ENCODE measurements around the gene ASB18.

Gene ASB18

GRCh38 chr2:236254674-236255073 lies 9.5 kb downstream of the ASB18 start:
- Histone ChIP-seq H3K9me3 (ENCODE audit: insufficient read depth, low read depth, low read length) (no peaks in the 10 kb centered on the region), H3K27ac (ENCODE audit: low read length) (no peak overlapping the region), H3K4me1 (ENCODE audit: insufficient read depth, low read length) (peaks cover 2% of the 10 kb centered on the region; the same call in 1 of the 2 replicates), H3K27me3 (ENCODE audit: insufficient read depth, low read length) (no peaks in the 10 kb centered on the region), H3K9ac (ENCODE audit: low read depth, low read length) (no peak overlapping the region), H3K4me3 (ENCODE audit: low read length) (no peak overlapping the region), H3K36me3 (ENCODE audit: insufficient read depth, low read depth, low read length) (no peaks in the 10 kb centered on the region)

- no peaks in the 10 kb centered on the region for H3K9me3 ChIP-seq (ENCODE audit: insufficient read depth, low read depth, low read length)
- H3K9ac ChIP-seq (ENCODE audit: low read depth, low read length), result no peak overlapping the region
- H3K4me1 ChIP-seq (ENCODE audit: insufficient read depth, low read length), result peaks cover 2% of the 10 kb centered on the region; the same call in 1 of the 2 replicates
- H3K4me3 ChIP-seq (ENCODE audit: low read length), result no peak overlapping the region
- no peaks in the 10 kb centered on the region for H3K36me3 ChIP-seq (ENCODE audit: insufficient read depth, low read depth, low read length)
- H3K27ac ChIP-seq (ENCODE audit: low read length), result no peak overlapping the region
- H3K27me3 ChIP-seq (ENCODE audit: insufficient read depth, low read length), result no peaks in the 10 kb centered on the region
Observed at GRCh38 chr2:236254001-236254400, 10.2 kb downstream of the ASB18 start.

GRCh38 chr2:236252602-236253001 lies 11.6 kb downstream of the ASB18 start:
- H3K4me1 ChIP-seq (ENCODE audit: insufficient read depth, low read length), result peaks cover 2% of the 10 kb centered on the region; the same call in 1 of the 2 replicates
- no peaks in the 10 kb centered on the region for H3K36me3 ChIP-seq (ENCODE audit: insufficient read depth, low read depth, low read length)
- no peak overlapping the region for H3K27ac ChIP-seq (ENCODE audit: low read length)
- H3K4me3 ChIP-seq (ENCODE audit: low read length), result no peak overlapping the region
- H3K27me3 ChIP-seq (ENCODE audit: insufficient read depth, low read length), result no peaks in the 10 kb centered on the region
- no peaks in the 10 kb centered on the region for H3K9me3 ChIP-seq (ENCODE audit: insufficient read depth, low read depth, low read length)
- no peak overlapping the region for H3K9ac ChIP-seq (ENCODE audit: low read depth, low read length)

DNA sequence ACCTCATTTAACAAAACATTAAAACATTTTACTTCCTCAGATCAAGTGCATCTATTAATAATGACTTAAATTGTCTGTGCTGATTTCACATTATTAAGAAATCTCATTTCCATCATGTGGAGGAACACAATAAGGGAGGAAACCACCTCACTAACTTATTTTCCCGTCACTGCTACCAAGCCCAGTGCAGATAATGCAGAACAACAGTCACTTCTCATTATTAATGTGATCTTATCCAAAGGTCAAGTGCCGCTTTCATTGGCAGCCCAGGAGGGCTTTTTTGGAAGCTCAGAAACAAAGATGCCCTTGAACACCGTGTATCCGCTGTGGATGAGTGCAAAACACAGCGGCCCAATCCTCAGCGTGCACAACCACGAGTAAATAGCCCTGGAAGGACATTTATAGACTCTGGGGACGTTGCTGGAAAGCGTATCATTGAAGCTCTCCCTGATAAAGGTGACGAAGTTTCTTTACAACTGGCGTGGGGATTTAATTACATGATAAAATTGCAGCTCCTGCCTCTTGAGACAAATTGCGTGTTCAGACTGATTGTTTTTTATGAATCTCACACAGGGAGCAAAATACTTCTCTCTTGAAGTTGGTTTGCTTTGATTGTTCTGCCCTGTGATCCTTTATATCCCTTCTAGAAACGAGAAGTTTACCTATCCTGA lies 13.2 kb downstream of the ASB18 start:
- H3K27ac ChIP-seq (ENCODE audit: low read length), result no peak overlapping the region
- H3K9me3 ChIP-seq (ENCODE audit: insufficient read depth, low read depth, low read length), result no peaks in the 10 kb centered on the region
- no peak overlapping the region for H3K9ac ChIP-seq (ENCODE audit: low read depth, low read length)
- no peaks in the 10 kb centered on the region for H3K27me3 ChIP-seq (ENCODE audit: insufficient read depth, low read length)
- no peak overlapping the region for H3K4me3 ChIP-seq (ENCODE audit: low read length)
- H3K36me3 ChIP-seq (ENCODE audit: insufficient read depth, low read depth, low read length), result no peaks in the 10 kb centered on the region
- peaks cover 2% of the 10 kb centered on the region; the same call in 1 of the 2 replicates for H3K4me1 ChIP-seq (ENCODE audit: insufficient read depth, low read length)

DNA sequence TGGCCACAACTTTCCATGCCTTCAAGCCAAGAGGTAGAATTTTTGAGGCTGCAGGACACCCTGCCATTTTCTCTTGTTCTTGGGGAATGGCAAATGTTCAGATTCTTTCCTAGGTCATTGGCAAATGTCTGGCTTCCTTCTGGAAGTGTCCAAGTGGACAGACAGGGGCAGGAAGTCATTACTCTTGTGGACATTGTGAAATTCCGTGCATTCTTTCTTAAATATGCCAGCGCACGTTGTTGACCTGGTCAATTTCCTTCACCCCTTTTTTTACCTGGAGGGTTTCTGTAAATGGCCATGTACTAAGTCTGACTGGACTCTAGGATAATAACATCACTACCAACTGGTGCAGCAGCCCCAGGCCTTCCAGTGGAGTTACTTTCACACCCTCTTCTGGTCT lies 13.9 kb downstream of the ASB18 start:
- H3K9ac ChIP-seq (ENCODE audit: low read depth, low read length), result no peak overlapping the region
- H3K4me3 ChIP-seq (ENCODE audit: low read length), result no peak overlapping the region
- H3K36me3 ChIP-seq (ENCODE audit: insufficient read depth, low read depth, low read length), result no peaks in the 10 kb centered on the region
- H3K4me1 ChIP-seq (ENCODE audit: insufficient read depth, low read length), result peaks cover 2% of the 10 kb centered on the region; the same call in 1 of the 2 replicates
- no peaks in the 10 kb centered on the region for H3K9me3 ChIP-seq (ENCODE audit: insufficient read depth, low read depth, low read length)
- no peak overlapping the region for H3K27ac ChIP-seq (ENCODE audit: low read length)
- H3K27me3 ChIP-seq (ENCODE audit: insufficient read depth, low read length), result no peaks in the 10 kb centered on the region

GRCh38 chr2:236249066-236249465 lies 15.1 kb downstream of the ASB18 start:
- H3K4me1 ChIP-seq (ENCODE audit: insufficient read depth, low read length), result no peaks in the 10 kb centered on the region
- no peak overlapping the region for H3K9ac ChIP-seq (ENCODE audit: low read depth, low read length)
- no peaks in the 10 kb centered on the region for H3K9me3 ChIP-seq (ENCODE audit: insufficient read depth, low read depth, low read length)
- no peaks in the 10 kb centered on the region for H3K36me3 ChIP-seq (ENCODE audit: insufficient read depth, low read depth, low read length)
- H3K4me3 ChIP-seq (ENCODE audit: low read length), result no peak overlapping the region
- H3K27ac ChIP-seq (ENCODE audit: low read length), result no peak overlapping the region
- no peaks in the 10 kb centered on the region for H3K27me3 ChIP-seq (ENCODE audit: insufficient read depth, low read length)

- no peak overlapping the region for H3K27ac ChIP-seq (ENCODE audit: low read length)
- H3K4me1 ChIP-seq (ENCODE audit: insufficient read depth, low read length), result no peaks in the 10 kb centered on the region
- no peaks in the 10 kb centered on the region for H3K27me3 ChIP-seq (ENCODE audit: insufficient read depth, low read length)
- no peak overlapping the region for H3K4me3 ChIP-seq (ENCODE audit: low read length)
- no peak overlapping the region for H3K9ac ChIP-seq (ENCODE audit: low read depth, low read length)
- no peaks in the 10 kb centered on the region for H3K9me3 ChIP-seq (ENCODE audit: insufficient read depth, low read depth, low read length)
- H3K36me3 ChIP-seq (ENCODE audit: insufficient read depth, low read depth, low read length), result no peaks in the 10 kb centered on the region
Observed at GRCh38 chr2:236246711-236247246, 17.4 kb downstream of the ASB18 start.

DNA sequence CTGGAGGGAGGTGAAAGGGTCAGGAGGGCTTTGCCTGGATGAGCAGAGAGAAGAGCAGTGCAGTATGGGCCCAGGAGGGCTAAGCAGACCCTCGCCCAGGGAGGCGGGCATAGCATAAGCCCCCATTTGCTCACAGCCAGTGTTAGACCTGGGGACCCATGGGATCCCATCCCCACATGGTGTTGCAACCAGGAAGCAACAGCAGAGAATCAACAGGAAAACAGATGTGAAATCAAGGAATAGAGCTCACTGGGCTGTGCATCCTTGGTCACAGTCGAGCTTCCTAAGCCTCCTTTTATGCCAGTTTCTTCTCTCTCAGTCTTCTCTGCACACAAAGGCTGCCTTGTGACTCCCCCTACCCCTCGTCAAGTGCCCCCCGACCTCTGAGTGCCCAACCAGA lies 19.9 kb downstream of the ASB18 start:
- H3K27me3 ChIP-seq (ENCODE audit: insufficient read depth, low read length), result peaks cover 14% of the 10 kb centered on the region

DNA sequence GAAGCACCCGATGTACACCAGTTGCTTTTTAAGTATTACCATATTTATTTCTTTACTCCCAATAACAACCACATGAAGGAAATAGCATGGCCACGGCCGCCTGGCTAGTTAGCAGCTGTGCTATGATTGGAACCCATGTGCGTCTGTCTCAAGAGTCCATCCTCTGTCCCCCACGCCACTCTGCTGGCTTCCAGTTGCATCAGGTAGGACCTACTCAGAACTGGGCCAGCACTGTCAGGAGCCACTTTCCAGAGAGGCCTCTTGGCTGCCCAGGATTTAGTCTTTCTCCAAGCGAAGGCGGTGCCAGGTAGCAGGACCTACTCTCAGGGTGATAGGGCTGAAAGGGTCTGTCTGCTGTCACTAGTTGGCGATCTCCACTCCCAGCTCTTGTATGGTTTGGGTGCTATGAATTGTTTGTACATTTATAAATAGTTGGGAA lies 22.1 kb downstream of the ASB18 start:
- Histone ChIP-seq H3K9me3 (ENCODE audit: insufficient read depth, low read depth, low read length) (no peaks in the 10 kb centered on the region), H3K36me3 (ENCODE audit: insufficient read depth, low read depth, low read length) (no peaks in the 10 kb centered on the region), H3K4me1 (ENCODE audit: insufficient read depth, low read length) (peaks cover 17% of the 10 kb centered on the region), H3K4me3 (ENCODE audit: low read length) (no peak overlapping the region), H3K27ac (ENCODE audit: low read length) (no peak overlapping the region), H3K27me3 (ENCODE audit: insufficient read depth, low read length) (peaks cover 34% of the 10 kb centered on the region), H3K9ac (ENCODE audit: low read depth, low read length) (no peak overlapping the region)

More for the DNA sequence above, 19.9 kb downstream of the ASB18 start:
- Histone ChIP-seq H3K9me3 (ENCODE audit: insufficient read depth, low read depth, low read length) (no peaks in the 10 kb centered on the region), H3K27ac (ENCODE audit: low read length) (no peak overlapping the region), H3K4me3 (ENCODE audit: low read length) (no peak overlapping the region), H3K4me1 (ENCODE audit: insufficient read depth, low read length) (peaks cover 12% of the 10 kb centered on the region), H3K36me3 (ENCODE audit: insufficient read depth, low read depth, low read length) (no peaks in the 10 kb centered on the region), H3K9ac (ENCODE audit: low read depth, low read length) (no peak overlapping the region)

DNA sequence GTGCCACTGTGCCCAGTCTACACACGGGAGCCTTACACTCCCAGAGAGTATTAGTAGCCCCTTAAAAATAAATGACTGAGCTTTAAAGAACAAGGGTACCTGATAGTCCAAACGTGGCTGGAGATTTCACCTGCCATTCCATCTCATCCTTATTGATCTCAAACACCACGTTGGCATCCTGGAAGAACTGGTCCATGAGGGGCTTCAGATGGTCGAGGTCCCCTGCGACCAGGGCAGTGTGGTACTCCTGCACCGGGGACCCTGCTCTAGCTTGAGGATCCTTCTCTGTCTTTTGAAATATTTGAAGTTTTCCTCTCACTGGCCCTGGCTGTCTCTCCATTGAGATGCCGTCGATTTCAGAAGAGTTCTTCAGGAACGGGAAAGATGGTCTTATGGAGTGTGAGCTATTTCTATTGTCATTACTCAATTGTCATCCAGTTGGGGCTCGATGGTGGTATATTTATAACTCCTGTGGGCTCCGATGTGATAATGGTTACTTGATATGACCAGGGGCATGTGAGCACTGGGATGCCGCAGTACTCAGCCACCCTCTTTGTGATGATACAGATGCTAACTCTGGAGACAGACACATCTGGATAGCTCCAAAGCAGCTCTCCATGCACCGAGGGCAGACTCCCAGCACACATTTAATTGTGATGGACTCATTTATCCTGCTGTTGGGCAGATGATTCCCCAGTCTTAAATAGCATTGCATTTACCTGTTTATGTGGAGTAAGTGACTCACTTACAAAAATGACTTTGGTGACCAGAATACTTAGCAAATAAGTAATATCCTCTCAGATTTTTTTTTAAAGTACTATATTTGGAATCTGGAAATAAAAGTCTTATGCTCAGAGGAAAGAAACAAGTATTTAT lies 22.8 kb downstream of the ASB18 start:
- Histone ChIP-seq H3K9ac (ENCODE audit: low read depth, low read length) (no peak overlapping the region), H3K27me3 (ENCODE audit: insufficient read depth, low read length) (peaks cover 41% of the 10 kb centered on the region), H3K9me3 (ENCODE audit: insufficient read depth, low read depth, low read length) (no peaks in the 10 kb centered on the region), H3K4me3 (ENCODE audit: low read length) (no peak overlapping the region), H3K36me3 (ENCODE audit: insufficient read depth, low read depth, low read length) (no peaks in the 10 kb centered on the region), H3K27ac (ENCODE audit: low read length) (no peak overlapping the region), H3K4me1 (ENCODE audit: insufficient read depth, low read length) (peaks cover 17% of the 10 kb centered on the region)

DNA sequence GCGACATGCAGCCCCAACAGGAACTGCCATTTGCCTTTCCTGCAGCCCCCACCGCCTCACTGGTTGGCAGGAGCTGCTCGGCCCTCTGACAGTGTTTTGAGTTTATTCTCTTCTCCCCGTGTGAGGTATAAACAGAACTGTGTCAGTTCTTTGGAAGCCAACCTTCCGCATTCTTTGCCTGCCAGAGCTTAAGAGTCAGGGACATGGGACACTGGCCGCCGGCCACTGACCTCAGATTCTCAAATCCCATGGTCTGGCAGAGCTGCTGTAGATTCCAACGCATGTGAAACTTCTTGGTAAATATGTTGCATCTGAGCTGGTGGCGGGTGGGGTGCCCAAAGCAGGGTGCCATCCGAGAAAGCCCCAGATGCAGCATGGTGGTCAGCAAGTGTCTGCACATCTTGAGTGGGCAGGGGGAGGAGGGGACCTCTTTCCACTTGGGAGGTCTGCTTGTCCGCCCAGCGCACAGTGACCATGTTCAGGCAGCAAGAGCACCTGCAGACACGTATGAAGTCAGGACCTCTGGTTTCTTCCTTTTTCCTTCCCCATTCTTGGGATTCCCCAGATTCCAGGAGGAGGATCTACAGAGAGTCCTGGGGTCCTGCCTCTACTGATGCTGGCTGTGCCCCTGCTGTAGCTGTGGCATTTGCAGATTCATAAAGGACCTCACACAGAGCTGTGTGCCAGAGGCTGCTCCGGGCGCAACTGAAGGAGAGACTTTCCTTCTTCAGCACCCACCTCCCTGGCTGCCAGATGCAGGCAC lies 23.8 kb downstream of the ASB18 start:
- Histone ChIP-seq H3K36me3 (ENCODE audit: insufficient read depth, low read depth, low read length) (no peaks in the 10 kb centered on the region), H3K4me1 (ENCODE audit: insufficient read depth, low read length) (peaks cover 17% of the 10 kb centered on the region), H3K27me3 (ENCODE audit: insufficient read depth, low read length) (peaks cover 51% of the 10 kb centered on the region), H3K9ac (ENCODE audit: low read depth, low read length) (no peak overlapping the region), H3K9me3 (ENCODE audit: insufficient read depth, low read depth, low read length) (no peaks in the 10 kb centered on the region), H3K4me3 (ENCODE audit: low read length) (no peak overlapping the region), H3K27ac (ENCODE audit: low read length) (no peak overlapping the region)

All from iPS-20b (cell line).